OCI-LY7 (cell line): ENCODE results near the gene AGBL1. TPM values are rescaled to one million over a fixed set of nuclear protein-coding genes. Genes with fewer than 3 reads are reported as not detected.

Source experiments
- BruUV-seq: library from RNA; stranded (reverse); fragments of 400-500 nt; replicated peaks from 2 replicates; lab custom pipeline; 2021; lab: Mats Ljungman, UMichigan
- CTCF ChIA-PET: fragments of 300-600 bp; sonication (Branson Sonifier 250); formaldehyde crosslinking; loops from one replicate; lab custom pipeline; 2022; ENCODE audit warnings: antibody characterized with exemption; ENCODE audit not compliant: unreplicated experiment; lab: Charles Lee
- POLR2A ChIA-PET: fragments of 300-600 bp; sonication (Branson Sonifier 250); formaldehyde crosslinking; loops from one replicate; lab custom pipeline; 2022; ENCODE audit warnings: antibody characterized with exemption; lab: Charles Lee
- DNase-seq: peaks from one replicate; pipeline ENCODE4 v3.0.0-alpha.2; 2015; ENCODE audit warnings: low spot score
- H2AFZ ChIP-seq: fragments of 200-600 bp; sonication (generic), shearing (Covaris generic); 2 replicates; pipeline ENCODE4 v1.6.1; 2014; ENCODE audit warnings: mild to moderate bottlenecking, antibody characterized with exemption, low read length, moderate library complexity
- H3K27ac ChIP-seq: fragments of 200-600 bp; sonication (generic); 2 replicates; pipeline ENCODE4 v1.5.1; 2014; ENCODE audit warnings: mixed run types, low read depth, mild to moderate bottlenecking, moderate library complexity, low read length, inconsistent platforms; ENCODE audit not compliant: poor library complexity, severe bottlenecking
- H3K36me3 ChIP-seq: fragments of 200-600 bp; sonication (generic); 2 replicates; pipeline ENCODE4 v1.6.1; 2014; ENCODE audit warnings: mild to moderate bottlenecking, antibody characterized with exemption, low read length, moderate library complexity, mixed read lengths; ENCODE audit not compliant: insufficient read depth
- H3K4me1 ChIP-seq: fragments of 200-600 bp; sonication (generic); 2 replicates; pipeline ENCODE4 v1.5.1; 2014; ENCODE audit warnings: mild to moderate bottlenecking, low read length; ENCODE audit not compliant: insufficient read depth, poor library complexity, severe bottlenecking
- H3K4me2 ChIP-seq: fragments of 200-600 bp; sonication (generic); 2 replicates; pipeline ENCODE4 v1.6.1; 2014; ENCODE audit warnings: mild to moderate bottlenecking, low read length
- H3K4me3 ChIP-seq: fragments of 200-600 bp; sonication (generic); 2 replicates; pipeline ENCODE4 v1.5.1; 2014; ENCODE audit warnings: mild to moderate bottlenecking, low read depth, low read length; ENCODE audit not compliant: poor library complexity, severe bottlenecking
- H3K79me2 ChIP-seq: fragments of 200-600 bp; sonication (generic); 2 replicates; pipeline ENCODE4 v1.6.1; 2016; ENCODE audit warnings: low read depth, mild to moderate bottlenecking, low read length, moderate library complexity, mixed read lengths; ENCODE audit not compliant: insufficient read depth
- H3K9me2 ChIP-seq: fragments of 200-600 bp; sonication (generic); 2 replicates; pipeline ENCODE4 v1.6.1; 2016; ENCODE audit warnings: mild to moderate bottlenecking, low read length, mixed read lengths; ENCODE audit not compliant: insufficient read depth
- H3K9me3 ChIP-seq: fragments of 200-600 bp; sonication (generic); 2 replicates; pipeline ENCODE4 v1.6.1; 2014; ENCODE audit warnings: mild to moderate bottlenecking, mixed run types, low read length, mixed read lengths
- H4K20me1 ChIP-seq: fragments of 200-600 bp; sonication (generic); 2 replicates; pipeline ENCODE4 v1.6.1; 2014; ENCODE audit warnings: mild to moderate bottlenecking, antibody characterized with exemption, low read length, moderate library complexity, mixed read lengths; ENCODE audit not compliant: insufficient read depth
- EZH2phosphoT487 ChIP-seq: fragments of 200-600 bp; sonication (generic); IDR thresholded peaks from 2 replicates; pipeline ENCODE4 v1.6.1; 2018; ENCODE audit warnings: low read depth, borderline replicate concordance, mild to moderate bottlenecking, mixed run types, antibody characterized with exemption, low read length, moderate library complexity, mixed read lengths
- intact Hi-C: fragments of 100-400 bp; cut with micrococcal nuclease; formaldehyde crosslinking; loops from one replicate; pipeline ENCODE4 v1.10.0; 2022; ENCODE audit not compliant: unreplicated experiment
- total RNA-seq, 2 experiments: library from RNA; depleted of rRNA in 1 of 2; stranded (reverse); fragments of >200 nt in 1 of 2; shearing (Covaris generic) in 1 of 2; gene quantifications; 2 replicates each; pipeline ENCODE4 v1.2.3, GENCODE V29; 2014 to 2022
- TF ChIP-seq, protein P1 (sequence below): fragments of 200-600 bp; sonication (generic); conservative IDR thresholded peaks from 2 replicates; pipeline ENCODE4 v1.5.1; 2014; ENCODE audit warnings: mild to moderate bottlenecking, antibody characterized with exemption, low read length, moderate library complexity, mixed read lengths

AGBL1 gene
- total RNA-seq, 2 experiments from 2014 or later, result not detected

GRCh38 chr15:86657305-86657704, 577.6 kb downstream of the AGBL1 start:
- Histone ChIP-seq H3K4me3 (no peak overlapping the region), H3K9me2 (no peaks in the 10 kb centered on the region), H3K9me3 (no peaks in the 10 kb centered on the region), H3K4me1 (no peaks in the 10 kb centered on the region), H2AFZ (no peak overlapping the region), H3K36me3 (no peaks in the 10 kb centered on the region), H3K79me2 (no peaks in the 10 kb centered on the region), H4K20me1 (no peaks in the 10 kb centered on the region), H3K27ac (no peak overlapping the region), H3K4me2 (no peak overlapping the region)
- DNase-seq, result no peak
- TF ChIP-seq EZH2phosphoT487, result no peak
- TF ChIP-seq, protein P1, sequence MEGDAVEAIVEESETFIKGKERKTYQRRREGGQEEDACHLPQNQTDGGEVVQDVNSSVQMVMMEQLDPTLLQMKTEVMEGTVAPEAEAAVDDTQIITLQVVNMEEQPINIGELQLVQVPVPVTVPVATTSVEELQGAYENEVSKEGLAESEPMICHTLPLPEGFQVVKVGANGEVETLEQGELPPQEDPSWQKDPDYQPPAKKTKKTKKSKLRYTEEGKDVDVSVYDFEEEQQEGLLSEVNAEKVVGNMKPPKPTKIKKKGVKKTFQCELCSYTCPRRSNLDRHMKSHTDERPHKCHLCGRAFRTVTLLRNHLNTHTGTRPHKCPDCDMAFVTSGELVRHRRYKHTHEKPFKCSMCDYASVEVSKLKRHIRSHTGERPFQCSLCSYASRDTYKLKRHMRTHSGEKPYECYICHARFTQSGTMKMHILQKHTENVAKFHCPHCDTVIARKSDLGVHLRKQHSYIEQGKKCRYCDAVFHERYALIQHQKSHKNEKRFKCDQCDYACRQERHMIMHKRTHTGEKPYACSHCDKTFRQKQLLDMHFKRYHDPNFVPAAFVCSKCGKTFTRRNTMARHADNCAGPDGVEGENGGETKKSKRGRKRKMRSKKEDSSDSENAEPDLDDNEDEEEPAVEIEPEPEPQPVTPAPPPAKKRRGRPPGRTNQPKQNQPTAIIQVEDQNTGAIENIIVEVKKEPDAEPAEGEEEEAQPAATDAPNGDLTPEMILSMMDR, result no peak
- ChIA-PET CTCF (no interaction called here), POLR2A (no interaction called here)
- no TSS peak for BruUV-seq
- intact Hi-C loops, result no loop called here

DNA sequence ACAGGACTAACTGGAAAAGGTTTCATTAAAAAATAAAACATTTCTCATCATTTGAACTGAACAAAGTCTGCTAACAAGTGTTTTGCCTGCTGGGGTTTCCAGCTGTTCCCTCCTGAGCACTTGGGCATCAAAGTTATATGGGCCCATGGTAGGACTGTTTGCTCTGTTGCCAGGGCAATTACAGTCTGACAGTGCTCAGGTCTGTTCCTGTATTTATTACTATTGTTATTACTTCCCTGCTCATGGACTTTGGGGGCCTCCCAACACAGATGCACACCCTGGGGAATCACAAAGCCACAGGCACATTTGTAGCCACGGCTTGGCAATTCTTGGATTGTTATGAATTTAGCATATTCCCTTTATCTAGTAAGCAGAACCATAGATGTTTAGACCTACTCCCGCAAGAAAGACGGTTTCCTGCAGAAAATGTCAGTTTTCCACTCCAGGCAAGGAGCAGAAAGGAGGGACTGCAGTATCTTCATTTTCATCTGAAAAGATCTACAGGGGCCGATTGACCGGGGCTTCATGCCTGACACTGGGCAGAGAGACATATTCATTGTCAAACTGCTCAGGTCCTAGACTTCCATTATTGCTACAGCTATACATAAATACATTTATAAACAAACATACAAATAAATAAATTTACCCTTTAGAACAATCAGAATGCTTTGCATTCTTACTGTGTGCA, 580.2 kb downstream of the AGBL1 start:
- no peak overlapping the region for H3K4me3 ChIP-seq
- no peaks in the 10 kb centered on the region for H3K36me3 ChIP-seq
- no peaks in the 10 kb centered on the region for H3K9me2 ChIP-seq
- H3K9me3 ChIP-seq, result no peaks in the 10 kb centered on the region
- BruUV-seq, result no TSS peak
- no peaks in the 10 kb centered on the region for H3K4me1 ChIP-seq
- DNase-seq, result no peak
- CTCF ChIA-PET, result no interaction called here
- H2AFZ ChIP-seq, result no peak overlapping the region
- POLR2A ChIA-PET, result no interaction called here
- no peak for TF ChIP-seq EZH2phosphoT487
- TF ChIP-seq, protein P1, result no peak
- H3K79me2 ChIP-seq, result no peaks in the 10 kb centered on the region
- intact Hi-C loops, result no loop called here
- H3K4me2 ChIP-seq, result no peak overlapping the region
- no peaks in the 10 kb centered on the region for H4K20me1 ChIP-seq
- H3K27ac ChIP-seq, result no peak overlapping the region

DNA sequence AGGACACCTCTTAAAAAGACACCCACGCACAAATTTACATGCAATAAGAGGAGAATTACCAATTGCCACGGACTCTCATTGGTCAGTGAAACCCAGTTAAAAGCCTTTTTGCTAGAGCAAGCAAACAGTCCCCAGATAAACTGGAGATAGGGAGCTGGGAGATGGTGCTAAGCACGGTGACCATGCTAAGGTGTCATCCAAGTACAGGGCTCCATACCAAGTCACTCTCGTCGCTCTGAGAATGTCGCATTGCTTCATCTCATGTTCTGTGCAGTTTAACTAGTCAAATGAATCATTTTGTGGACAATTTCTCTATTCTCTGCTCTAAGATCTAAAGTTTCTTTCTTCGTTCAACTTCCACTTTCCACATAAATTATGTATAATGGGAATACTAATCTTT, 581.9 kb downstream of the AGBL1 start:
- intact Hi-C loops, result no loop called here
- CTCF ChIA-PET, result no interaction called here
- no peaks in the 10 kb centered on the region for H3K36me3 ChIP-seq
- POLR2A ChIA-PET, result no interaction called here
- no peak overlapping the region for H3K4me2 ChIP-seq
- BruUV-seq, result no TSS peak
- TF ChIP-seq, protein P1, result no peak
- no peak for TF ChIP-seq EZH2phosphoT487
- H2AFZ ChIP-seq, result no peak overlapping the region
- no peaks in the 10 kb centered on the region for H3K9me3 ChIP-seq
- no peaks in the 10 kb centered on the region for H3K79me2 ChIP-seq
- H3K9me2 ChIP-seq, result no peaks in the 10 kb centered on the region
- no peaks in the 10 kb centered on the region for H3K4me1 ChIP-seq
- H3K27ac ChIP-seq, result no peak overlapping the region
- no peaks in the 10 kb centered on the region for H4K20me1 ChIP-seq
- H3K4me3 ChIP-seq, result no peak overlapping the region
- no peak for DNase-seq
